ENCODE results near the gene GALNTL6. TPM values are rescaled to one million over a fixed set of nuclear protein-coding genes. Genes with fewer than 3 reads are reported as not detected.

The GALNTL6 gene
- polyA plus RNA-seq, 3 donors, result 0.70 to 1.4 (median 0.87) TPM

DNA sequence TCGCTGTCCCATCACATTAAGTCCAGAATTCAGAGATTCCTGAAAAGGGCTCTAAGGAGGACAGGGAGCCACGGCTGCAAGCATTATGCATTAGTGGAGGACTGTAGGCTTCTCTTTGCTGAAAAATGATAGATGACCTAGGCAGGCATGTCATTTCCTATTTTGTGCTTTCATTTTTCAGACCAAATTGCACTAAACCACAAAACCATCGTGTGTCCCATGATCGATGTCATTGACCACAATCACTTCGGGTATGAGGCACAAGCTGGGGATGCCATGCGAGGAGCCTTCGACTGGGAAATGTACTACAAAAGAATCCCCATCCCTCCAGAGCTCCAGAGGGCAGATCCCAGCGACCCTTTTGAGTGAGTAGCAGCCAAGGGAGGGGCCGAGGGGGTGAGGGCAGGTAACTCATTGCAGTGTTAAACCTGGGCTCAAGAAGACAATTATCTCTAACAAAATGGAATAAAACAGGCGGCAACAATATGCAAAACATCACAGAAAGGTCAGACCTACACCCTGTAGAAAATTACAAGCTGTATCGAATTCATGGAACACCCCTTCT is 1000.2 kb downstream of the GALNTL6 start:
- no peak for DNase-seq

DNA sequence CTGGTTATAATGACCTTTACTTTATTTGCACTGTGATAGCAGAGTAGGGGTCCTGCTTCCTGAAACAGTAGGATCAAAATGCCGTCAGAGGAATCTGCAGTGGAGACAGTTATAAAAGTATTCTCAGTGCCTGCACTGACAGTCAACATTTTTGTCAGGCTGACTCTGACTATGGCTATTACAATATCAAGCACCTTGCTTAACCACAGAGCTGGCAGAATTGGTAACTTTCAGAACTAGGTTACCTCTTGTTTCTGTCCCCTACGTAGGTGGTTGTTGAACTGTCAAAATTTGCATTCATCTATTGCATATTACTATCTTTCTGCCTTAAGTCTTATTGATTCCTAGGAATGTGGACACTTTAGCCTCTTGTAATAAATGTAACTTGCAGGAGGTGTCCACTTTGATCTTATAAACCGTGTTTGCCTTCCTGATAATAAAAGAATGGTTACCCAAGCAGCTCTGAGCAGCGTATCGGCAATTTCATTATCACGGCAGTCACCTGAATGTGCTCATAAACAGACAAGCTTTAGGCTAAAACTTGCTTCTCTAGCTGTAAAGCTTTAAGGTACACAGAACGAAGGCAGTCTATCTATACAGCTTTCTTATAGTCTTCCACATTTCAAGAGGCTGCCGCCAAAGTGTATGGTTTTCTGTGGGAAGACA is 1002.4 kb downstream of the GALNTL6 start:
- no peak for DNase-seq

DNA sequence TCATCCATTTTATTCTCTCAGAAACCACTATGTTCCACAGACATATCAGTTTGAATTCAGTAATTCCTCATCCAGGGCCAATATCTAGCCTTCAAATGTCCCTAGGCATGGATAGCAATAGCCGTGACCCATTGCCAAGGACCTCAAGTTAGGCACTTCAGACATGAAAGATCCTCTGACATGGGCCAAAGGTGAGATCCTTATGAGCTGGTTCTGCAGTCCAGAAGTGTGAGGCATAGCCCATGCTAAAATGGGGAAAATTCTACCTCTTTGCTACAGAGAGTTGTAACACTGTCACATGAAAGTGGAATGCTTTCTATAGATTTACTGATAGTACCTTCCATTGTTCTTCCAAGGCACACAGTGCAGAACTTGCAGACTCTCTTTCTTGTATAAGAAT is 1005.7 kb downstream of the GALNTL6 start:
- no peak for DNase-seq

DNA sequence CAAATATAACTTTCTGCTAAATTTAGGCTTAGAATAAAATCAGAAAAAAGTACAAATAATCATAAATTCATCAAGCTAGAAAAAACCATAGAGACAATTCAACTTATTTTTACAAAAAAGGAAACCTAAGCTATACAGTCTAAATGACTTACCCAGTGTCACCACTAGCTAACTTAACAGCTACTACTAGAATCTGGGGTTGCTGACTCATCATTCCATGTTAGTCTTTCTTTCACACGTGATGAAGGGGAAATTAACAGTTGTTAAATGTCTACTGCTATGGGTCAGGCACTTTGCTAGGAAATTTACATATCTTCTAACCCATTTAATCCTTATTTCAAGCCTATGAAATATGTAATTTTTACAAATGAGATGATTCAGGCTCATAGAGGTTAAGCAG is 1006.1 kb downstream of the GALNTL6 start:
- no peak for DNase-seq

DNA sequence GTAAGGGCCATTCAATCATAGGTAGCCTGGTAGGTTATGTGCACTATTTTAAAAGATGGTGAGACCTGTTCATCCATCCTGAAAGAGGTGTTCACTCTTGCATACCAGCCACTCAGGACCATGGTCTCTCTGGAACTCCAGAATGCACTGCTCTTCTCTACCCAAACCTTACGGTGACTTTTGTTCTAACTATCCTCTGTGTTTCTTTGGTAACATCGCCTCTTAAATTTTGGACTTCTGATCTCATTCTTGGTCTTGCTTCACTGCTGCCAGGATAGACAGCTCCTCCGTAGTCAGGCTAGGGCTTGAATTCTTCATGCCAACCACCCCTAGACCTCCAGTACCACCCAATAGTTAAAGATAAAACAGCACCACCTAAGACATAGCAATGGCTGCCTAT is 1009.1 kb downstream of the GALNTL6 start:
- DNase-seq, result no peak

DNA sequence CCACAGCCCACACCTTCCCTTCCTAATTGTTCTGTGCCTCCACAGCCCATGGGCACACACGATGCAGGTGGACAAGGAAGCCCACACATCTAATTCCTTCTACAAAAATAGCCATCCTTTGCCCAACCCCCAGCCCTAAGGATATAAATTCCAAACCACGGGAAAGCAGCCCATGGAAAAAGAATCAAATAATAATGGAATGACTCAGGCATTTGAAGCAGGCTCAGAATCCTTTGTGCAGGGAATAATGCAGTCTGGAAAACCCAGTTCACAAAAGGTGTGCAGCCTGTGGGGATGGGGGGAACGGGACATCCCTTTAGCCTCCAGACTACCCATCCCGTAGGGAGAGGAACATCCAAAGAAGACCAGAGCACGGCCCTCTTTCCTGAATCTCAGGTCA is 1013.1 kb downstream of the GALNTL6 start:
- DNase-seq, result no peak

DNA sequence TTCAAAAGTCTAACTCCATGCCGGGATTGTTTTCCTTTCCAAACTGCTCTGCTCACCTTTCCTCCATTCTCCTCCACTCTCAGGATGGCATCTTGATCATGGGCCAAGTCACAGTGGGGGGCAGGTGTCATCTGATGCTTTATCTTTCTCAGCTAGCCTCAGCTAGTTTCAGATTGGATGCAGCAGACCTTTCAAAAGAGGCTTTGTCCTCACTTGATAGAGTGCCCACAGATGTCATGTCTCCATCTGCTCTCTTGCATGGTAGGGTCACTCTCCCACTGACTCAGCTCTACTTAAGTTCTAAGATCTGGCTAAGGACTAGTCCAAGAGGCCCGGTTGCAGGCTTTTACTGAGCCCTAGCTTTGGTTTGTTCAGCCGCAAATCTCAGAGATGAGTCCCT is 1013.7 kb downstream of the GALNTL6 start:
- DNase-seq, result no peak

DNA sequence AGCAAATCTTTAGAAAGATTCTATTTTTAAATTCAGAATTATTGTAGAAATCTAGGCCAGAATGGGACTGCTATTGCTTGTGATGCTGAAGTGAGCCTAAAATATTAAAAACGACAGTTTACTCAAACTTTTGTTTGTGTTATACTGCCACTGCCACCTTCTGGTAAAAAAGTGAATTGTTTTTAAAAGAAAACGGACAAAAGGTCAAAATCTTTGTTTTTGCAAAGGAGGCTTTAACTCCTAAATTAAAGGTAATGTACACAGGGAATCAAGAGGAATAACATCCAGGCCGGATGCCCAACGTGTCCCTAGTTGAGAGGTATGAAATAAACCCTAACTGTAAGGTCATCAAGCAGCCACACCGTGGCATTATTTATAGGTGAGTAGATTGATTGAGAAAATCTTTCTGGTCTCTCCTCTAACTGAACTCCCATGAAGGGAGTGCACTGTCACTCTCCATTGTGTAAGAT is 1017.1 kb downstream of the GALNTL6 start:
- DNase-seq, result peak; percentile 5

DNA sequence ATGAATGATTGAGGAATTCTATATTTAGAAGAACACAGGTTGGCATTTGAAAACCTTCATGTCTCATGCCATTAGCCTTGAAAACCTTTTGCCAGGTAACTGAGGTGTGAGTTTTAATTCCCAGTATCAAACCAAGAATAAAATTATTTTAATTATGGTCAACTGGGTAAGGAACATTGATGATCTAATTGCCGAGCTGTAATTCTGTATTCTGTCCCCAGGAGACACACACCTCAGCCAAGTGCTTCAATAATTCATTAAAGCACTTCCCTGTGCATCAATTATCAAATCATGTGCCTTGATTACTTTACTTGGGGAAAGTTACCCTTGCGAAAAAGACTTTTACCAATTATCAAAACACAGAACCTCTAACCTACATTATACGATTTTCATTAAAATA is 1023.5 kb downstream of the GALNTL6 start:
- DNase-seq, result no peak

DNA sequence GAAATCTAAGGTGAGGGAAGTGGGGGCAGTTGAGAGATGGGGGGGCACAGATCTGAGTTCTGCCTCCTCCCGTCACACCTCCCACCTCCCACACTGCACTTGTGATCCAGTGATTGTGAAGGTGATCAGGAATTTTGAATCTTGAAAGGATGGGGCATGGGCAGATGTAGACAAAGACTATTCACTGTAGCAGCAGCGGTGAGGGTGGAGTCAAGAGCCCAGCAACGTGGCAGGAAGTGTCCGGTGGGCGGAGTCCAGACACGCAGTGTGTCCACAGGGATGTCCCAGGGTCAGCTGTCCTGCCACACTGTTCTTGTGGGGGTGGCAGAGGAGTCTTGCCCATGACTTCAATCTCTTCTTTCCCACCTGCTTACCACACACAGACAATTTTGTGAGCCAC is 1024.9 kb downstream of the GALNTL6 start:
- DNase-seq, result no peak

DNA sequence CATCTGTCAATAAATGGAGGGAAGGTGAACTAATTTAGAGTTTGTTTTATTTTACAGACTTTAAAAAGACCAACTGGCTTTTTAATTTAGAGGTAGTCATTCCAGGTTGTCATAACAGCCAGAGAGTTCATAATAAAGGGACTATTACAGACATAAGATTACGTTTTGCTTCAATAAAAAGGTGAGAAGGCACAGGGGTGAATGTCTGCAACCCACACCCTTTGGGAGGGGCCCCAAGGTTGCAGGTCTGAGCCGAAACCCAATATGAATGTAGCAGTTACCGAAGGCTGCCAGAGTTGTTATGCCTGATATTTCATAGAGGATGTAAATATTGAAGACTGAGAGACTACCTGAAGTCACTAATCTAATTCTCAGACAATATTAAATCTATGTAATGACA is 1025.7 kb downstream of the GALNTL6 start:
- DNase-seq, result no peak

DNA sequence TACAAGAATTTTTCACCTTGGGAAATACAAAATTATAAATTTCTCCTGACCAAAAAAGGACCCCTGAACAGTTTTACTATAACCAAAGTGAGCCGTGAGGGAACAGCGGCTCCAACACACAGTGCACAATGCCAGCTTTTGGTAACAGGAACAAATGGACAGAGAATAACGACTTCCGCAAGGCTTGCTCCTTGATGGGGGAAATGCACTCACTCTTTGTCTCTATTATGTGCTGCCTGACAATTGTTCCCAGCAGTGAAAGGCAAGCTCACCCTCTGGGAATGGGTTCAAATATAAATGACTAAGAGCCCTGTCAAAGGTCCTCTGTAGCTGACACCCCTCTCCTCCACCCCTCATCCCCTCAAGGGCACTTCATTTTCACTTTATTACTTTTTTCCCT is 1029.6 kb downstream of the GALNTL6 start:
- no peak for DNase-seq

DNA sequence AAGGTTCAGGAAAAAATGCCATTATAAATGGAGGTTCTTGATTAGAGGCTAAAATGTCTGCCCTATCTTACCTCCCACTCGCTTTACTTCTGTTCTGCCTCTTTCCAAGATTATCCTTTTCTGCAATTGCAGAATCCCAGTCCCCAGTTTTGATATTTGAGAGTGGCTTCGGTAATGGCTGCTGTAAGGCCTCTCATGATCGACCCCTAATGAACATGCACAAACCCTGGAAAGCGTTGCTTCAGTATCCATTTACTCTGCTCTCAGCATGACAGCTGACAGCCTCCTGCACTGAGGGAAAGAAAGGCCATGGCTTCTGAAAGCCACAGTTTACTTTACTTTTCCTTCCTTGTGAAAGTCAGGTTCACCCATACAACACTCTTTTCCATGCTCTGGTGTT is 1030.0 kb downstream of the GALNTL6 start:
- no peak for DNase-seq

DNA sequence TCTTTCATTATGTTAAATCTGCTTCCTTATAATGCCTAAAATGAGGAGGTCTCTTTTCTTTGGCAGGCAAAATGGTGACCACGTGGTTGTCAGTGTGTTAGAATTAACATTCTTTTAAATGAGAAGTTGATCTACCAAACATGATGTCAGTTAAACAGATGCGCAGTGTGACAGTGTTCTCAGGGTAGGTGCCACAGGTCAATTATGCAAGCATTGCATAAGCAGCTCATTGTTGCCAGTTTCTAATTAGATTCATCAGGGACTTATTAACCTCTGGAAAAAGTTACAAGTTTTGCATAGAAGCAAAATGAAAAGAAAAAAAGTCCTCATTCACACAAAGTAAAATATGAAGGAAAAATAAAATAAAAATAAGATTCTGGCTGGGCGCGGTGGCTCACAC is 1031.4 kb downstream of the GALNTL6 start:
- no peak for DNase-seq

DNA sequence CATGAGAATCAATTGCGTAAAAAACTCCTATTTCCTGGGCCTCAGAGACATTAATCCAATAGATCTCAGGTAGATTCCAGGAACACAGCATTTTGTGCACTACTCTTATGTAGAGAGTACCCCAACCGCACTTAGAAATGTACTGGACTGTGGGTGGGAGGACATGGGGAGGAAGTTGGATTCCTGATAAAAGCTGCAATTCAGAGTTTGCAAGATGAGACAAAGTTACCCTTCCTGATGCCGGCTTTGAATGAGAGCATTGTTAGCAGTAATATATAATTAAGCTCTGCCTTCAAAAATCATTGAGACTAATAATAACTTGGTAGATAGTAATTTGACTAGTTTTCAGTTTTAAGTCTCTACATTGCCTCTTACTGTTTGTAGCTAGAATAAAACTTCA is 1032.1 kb downstream of the GALNTL6 start:
- no peak for DNase-seq

DNA sequence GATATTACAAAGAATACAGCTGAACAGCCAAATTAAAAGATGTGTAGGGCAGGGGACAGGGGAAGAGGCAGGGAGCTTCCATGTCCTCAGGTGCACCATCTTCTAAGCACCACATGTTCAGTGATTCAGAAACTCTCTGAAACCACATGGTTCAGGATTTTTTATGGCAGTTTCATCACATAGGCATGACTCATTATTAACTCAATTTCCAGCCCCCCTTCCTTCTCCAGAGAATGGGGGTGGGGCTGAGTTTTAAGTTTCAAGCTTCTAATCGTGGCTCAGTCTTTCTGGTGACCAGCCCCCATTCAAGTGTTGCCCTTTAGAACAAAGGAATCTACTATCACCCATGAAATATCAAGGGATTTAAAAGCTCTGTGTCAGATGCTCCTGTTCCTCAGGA is 1037.6 kb downstream of the GALNTL6 start:
- no peak for DNase-seq

DNA sequence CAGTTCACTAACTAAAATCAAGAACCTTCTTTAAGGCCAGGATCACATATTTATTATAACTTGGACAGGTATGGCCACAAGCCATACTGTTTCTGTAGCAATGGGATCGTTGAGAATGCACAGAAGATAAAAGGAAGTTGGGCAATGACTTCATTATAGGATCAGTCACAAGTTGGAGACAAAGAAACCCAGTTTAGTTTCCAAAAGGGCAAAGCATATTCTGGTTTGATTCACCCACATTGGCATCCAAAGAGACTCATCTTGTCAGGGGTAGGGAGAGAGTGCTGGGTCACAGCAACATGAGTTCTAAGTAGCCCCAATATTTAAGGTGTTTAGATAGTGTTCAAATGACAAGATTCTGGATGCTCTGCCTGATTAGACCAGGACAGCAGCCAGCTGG is 1038.3 kb downstream of the GALNTL6 start:
- no peak for DNase-seq

DNA sequence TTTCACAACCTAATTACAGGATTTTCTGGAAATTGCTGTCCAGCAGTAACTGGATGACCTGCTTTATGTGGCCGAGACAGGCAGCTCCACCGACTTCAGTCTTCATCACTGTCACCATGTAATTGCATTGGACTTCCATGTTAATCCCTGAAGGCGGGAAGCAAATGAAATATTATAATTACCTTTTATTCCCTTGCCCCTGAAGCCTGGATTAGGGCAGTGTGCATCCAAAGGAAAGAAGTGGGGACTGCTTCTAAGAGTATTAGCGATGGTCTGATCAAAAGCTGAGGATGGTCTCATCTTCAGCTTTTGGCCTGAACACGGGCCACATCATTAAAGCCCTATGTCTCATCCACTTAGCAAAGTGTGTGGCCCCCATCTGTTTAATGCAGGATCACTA is 1043.8 kb downstream of the GALNTL6 start:
- DNase-seq, result no peak

DNA sequence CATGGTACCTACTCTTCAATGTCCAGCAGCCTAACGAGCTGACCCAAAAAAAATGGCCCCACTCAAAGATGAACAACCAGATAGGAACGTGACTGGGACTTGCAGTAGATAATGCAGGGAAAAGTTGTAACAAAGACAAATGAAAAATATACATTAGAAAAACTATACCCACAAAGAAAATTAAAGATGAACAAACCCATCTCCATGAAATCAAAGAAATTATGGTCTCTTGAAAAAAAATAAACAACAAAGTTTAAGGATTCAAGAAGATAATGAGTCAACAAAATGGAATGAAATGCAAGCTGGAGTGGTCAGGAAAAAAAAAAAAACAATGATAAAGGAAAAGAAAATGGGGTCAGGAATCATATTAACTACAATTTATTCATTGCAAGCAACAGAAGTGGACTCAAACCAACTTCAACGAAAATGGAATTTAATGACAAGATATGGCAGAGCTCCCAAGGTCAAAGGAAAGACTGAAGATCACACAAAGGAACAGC is 1045.6 kb downstream of the GALNTL6 start:
- DNase-seq, result no peak

DNA sequence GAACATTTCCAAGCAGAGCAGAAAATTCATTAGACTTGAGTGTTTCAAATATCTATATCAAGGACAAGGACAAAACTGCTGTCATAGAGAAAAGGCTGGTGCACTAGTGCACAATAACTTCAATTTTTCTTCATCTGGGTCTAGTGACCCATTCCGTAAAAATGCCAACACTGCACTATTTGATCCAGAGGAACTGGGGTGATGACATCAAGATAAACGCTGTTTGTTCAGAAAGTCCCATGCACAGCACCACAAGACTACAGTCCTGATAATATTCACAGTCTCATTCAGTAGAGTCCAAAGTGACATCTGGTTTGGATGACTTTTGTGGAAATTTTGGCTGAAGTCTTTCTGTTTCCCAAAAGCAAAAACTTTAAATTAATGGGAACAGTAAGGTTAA is 1051.9 kb downstream of the GALNTL6 start:
- no peak for DNase-seq

DNA sequence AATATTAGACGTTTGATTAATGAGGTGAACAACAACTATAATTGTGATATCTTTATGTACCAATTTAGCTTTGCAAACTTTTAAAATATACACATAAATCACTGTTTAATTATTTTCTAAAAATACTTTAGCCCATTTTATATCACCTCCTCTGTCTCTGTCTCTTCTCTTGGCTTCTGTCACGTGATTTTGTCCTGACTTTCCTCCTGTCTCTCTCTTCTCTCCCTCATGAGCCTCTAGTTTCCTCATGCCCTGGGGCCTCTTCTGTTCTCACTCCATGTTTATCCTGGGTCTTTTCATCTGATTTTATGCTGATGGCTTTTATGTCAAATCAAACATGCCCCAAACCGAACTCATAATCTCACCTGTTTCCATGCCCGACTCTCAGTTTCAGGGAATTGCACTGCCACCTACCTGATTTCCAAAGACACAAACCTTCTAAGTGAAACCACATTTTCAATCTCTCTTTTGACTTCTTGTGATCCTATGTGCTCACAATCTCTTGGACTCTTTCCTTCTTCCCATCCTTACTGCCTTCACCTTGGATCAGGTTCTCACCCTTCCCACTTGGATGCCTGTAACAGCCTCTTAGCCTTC is 1052.4 kb downstream of the GALNTL6 start:
- DNase-seq, result no peak

DNA sequence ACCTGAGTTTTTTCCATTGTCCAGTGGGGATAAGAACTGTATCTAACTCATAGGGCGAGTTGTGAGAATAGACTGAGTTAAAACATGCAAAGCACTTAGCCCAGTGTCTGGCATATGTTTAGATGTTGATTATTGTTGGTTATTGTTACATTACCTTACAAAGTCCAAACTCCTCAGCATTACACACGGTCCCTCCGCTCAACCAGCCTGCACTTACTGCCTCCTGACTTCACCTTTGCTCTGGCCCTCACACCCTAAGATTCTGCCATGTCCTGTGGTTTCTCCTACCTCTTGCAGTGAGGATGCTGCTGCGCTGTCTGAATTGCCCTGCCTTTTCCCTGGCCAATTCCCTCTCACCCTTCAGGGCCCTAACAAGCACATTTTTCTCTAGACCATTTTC is 1053.2 kb downstream of the GALNTL6 start:
- DNase-seq, result no peak

DNA sequence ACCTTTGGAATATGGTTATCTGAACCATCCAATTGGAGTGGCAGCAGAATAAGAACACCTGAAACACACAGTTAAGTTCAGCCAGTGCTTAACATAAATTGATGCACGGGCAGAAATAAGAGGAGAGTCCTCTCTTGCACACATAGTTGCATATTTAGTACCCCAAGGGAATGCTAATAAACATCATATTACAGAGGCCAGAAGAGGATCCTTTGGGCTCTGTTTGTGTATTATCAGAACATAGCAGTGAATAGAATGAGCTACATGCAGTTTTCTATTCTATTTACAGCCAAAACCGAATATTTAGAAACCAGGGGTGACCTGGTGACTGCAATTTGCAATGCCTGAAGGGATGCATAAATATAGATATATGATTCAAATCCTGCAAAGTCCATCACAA is 1054.6 kb downstream of the GALNTL6 start:
- DNase-seq, result no peak

DNA sequence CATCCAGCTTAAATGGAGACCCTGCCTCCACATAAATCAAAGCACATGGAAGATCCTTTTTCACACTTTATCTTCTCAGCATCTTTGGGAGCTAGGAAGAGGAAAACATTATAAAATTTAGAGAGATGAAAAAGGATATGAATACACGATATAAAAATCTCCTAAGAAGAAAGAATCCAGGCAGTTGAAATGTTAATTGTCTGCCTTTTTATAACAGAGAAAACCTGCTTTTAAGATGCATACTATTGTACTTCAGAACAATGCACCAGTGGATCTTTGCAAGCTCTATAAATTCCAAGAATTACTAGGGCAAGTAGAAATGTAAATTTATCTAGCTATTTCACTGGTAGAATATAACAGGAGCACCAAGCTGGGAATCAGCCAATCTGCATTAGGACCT is 1055.1 kb downstream of the GALNTL6 start:
- no peak for DNase-seq

Data from renal pelvis (tissue), 4 donors.